GM18909 (cell line): ENCODE measurements around the gene GLMN.

Source experiments
- ATAC-seq: cut with Tn5 transposase; IDR thresholded peaks from one replicate; pipeline ENCODE4 v1.9.1; 2021; ENCODE audit warnings: mild to moderate bottlenecking; ENCODE audit not compliant: unreplicated experiment, poor library complexity

Gene GLMN

GRCh38 chr1:92201973-92202372 lies 96.8 kb downstream of the GLMN start:
- no peak for ATAC-seq
